ENCODE measurements around the gene E4F1.

The E4F1 gene

DNA sequence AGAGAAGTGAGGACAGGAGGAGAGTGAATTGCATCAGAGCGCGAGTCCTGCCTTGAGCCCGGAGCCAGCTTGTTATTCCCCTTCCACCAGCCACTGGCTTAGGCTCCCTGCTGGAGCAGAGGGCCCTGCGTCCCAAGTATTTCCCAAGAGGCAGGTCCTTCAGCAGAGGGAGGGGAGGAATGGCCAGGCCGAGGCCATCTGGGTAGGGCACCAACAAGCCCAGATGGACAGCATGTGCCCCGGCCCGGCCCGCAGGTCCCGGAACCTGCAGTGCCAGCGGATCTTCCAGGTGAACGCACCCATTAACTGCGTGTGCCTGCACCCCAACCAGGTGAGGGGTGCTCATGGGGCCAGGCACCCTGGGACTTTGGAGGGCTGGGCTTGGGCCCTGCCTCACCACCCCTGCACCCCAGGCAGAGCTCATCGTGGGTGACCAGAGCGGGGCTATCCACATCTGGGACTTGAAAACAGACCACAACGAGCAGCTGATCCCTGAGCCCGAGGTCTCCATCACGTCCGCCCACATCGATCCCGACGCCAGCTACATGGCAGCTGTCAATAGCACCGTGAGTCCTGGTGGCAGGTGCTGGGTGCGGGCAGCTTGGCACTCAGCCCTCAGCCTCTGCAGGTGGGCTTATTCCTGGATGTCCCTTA lies 16.5 kb upstream of the E4F1 start:
- DNase-seq, result peak; percentile 47

DNA sequence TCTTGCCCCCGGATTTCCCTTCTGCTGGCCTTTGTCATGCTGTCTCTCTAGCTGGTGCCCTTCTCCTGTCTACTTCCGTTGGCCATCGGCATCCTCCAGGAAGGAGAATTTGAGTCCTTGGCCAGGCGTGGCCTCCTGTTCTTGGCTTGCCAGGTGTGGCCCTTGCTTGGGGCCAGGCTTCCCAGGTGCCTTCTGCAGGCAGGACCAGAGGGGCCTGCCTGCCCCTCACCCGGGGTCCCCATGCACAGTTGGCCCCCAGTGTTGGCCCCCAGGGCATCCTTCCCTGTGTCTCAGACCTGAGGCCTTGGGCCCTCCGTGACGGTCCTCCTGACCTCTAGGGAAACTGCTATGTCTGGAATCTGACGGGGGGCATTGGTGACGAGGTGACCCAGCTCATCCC lies 15.5 kb upstream of the E4F1 start:
- no peak for DNase-seq

DNA sequence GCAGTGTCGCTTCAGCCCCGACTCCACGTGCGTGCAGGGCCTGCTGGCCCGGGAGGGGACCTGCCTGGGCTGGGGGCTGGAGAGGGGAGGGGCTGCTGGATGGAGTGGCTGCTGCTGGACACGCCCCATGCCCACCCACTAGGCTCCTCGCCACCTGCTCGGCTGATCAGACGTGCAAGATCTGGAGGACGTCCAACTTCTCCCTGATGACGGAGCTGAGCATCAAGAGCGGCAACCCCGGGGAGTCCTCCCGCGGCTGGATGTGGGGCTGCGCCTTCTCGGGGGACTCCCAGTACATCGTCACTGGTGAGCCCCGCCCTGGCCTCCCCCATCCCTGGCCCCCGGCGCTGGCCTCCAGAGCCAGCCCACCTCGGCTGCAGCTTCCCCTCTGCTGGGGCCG lies 15.1 kb upstream of the E4F1 start:
- DNase-seq, result no peak

DNA sequence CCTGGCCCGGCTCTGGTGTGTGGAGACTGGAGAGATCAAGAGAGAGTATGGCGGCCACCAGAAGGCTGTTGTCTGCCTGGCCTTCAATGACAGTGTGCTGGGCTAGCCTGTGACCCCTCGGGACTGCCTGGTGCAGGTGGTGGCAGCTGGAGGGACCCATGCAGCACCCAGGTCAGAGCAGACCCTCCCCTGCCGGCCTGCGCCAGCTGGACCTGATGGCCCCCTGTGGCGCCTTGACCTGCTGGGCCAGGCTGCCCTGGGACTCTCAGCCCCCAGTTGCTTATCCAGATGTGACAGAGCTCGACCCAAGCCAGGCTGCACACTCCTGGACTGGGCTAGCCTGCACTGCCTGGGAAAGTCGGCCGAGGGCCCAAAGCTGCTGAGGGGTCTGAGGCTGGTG lies 14.6 kb upstream of the E4F1 start:
- no peak for DNase-seq

DNA sequence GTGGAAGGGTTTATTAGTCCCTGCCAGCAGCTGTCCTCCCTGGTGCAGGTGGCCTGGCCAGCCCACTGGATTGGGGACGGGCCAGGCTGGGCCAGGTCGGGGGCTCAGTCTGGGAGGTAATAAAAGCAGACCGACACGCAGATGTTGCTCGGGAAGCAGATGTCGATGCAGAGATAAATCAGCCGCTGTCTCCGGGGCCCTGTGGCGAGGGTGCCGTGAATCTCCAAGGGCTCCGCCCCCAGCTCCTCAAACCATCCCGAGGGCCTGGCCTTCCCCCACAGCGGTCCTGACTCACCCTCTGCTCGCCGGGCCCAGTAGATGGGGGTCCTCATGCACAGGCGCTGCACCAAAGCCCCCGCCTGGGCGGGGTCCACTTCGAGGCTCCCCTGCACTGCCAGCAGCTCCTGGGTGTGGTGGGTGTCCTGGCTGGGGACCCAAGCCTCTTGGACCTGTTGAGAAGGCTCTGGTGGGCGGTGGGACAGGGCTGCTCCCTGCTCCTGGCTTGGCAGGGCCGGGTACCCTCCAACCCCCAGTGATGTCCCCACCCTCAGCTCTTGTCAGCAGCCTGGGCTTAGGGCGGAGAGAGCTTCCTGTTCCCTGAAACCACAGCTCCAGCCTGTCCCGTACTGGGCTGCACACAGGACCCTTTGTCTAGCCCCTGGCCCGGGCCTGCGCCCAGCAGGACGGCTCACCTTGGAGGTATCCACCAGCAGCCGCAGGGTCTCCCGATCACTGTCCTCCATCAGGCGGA lies 14.0 kb upstream of the E4F1 start:
- DNase-seq, result no peak

DNA sequence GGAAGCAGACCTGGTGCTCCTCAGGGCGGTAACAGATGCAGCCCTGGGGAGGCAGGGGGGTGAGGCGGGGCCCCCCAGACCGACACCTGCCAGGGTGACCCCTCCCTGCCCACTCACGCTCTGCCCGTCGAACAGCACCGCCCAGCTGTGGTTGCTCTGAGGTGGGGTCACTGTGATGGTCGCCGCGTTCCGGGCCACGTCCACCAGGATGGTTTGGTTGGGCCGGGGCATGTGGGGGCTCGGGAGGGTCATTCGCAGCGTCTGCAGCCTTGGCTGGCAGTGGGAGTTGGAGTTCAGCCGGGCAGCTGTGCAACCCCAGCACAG lies 13.4 kb upstream of the E4F1 start:
- DNase-seq, result no peak

DNA sequence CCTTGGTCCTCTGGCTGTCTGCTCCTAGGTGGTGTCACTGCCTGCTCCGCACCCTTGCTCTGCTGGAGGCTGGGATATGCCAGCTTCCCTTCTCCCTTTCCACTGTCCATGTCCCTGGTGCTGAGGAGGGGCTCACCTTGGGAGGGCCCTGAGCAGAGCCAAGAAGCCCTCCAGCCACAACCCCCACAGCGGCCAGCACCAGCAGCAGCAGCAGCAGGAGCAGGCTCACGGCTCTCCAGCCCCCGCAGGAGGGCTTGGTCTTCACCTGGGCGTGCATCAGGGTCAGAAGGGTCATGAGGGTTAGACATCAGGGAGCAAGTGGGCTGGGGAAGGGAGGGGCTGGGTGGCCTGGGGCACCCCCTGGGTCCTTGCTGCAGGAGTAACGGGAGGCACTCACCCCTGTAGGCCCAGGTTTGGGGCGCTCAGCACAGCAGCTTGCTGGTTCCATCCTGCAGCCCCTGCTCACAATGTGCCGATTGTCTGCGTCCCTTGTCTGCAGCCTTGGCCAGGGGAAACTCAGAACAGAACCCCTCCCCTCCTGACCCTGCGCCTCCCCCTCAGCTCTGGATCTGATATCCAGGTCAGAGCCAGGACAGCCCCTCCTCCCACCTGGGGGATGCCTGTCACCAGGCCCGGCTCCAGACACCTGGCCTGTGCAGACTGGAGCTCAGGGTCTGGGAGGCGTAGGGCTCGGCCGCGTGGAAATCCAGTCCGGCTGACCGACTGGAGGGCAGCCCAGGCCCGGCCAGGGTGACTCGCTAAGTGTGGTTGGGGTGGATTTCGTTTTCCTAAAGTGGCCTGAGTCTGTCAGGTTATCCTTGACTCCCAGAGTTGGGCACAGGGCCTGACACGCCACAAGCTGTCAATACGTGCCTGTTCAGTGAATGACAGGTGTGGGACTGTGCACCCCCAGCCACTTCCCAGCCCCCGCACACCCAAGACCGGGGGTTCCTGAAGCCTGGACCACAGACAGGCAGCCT lies 12.7 kb upstream of the E4F1 start, which contains the start of gene BRICD5:
BRICD5 (minus strand) TSS at position 478 of the 980 bp plus-strand sequence; CDS start at position 448, 30 bp downstream.
- no peak for DNase-seq

DNA sequence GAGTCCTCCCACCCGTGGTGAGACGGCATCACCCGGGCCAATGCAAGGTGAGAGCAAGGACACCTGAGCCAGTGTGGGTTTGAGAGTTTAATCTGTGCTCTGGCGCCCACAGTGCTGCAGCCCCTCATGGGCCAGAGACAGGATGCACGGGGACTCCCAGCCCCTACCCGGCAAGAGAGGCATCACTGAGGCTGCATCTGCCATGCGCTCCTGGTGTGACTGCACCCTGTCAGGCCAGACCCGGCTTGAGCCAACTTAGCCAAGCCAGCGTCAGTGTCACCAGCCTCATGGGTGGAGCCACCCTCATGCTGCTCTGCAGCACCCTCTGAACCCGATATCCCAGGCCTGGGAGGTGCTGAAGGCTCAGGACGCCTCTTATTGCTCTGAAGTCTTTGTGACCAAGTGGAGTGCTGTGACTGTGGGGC lies 11.5 kb upstream of the E4F1 start:
- DNase-seq, result no peak

DNA sequence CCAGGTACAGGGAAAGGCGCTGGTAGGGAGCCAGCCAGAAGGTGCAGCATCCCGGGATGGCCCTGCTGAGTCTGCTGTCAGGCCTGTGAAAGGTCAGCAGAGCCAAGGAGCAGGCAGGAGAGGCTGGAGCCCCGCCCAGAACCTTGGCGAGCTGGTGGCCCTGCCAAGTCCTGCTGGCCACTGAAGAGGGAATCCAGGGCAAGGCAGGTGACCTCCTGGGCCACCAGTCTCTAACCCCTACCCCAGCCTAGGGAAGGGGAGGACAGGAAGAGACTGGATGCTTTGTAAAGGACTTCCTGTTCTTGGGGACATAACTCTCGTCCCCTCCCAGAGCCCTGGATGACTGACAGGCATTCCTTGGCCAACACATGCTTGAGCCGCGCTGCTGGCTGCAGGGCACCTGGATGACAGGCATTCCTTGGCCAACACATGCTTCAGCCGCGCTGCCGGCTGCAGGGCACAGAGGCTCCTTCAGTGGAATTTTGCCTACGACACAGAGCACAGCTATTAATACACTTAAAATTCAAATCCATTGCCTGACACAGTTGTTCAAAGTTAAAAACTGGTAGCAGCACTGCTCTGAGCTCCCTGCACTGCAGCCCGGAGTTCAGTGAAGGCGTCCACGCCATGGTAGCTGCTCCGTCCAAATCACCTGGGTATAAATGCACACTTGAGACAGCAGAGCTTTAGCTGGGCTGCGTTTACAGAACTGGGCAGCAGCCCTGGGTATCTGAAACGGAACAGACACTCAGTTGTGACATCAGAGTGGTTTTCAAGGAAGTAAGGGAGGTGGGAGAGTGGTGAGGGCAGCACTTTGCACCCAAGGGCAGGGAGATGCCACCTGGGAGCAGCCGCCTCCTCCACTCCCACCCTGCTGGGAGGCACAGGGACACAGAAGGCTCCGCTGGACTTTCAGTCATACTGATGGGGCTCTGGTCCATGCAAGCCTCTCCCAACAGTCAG lies 10.7 kb upstream of the E4F1 start:
- peak; percentile 46 for DNase-seq

DNA sequence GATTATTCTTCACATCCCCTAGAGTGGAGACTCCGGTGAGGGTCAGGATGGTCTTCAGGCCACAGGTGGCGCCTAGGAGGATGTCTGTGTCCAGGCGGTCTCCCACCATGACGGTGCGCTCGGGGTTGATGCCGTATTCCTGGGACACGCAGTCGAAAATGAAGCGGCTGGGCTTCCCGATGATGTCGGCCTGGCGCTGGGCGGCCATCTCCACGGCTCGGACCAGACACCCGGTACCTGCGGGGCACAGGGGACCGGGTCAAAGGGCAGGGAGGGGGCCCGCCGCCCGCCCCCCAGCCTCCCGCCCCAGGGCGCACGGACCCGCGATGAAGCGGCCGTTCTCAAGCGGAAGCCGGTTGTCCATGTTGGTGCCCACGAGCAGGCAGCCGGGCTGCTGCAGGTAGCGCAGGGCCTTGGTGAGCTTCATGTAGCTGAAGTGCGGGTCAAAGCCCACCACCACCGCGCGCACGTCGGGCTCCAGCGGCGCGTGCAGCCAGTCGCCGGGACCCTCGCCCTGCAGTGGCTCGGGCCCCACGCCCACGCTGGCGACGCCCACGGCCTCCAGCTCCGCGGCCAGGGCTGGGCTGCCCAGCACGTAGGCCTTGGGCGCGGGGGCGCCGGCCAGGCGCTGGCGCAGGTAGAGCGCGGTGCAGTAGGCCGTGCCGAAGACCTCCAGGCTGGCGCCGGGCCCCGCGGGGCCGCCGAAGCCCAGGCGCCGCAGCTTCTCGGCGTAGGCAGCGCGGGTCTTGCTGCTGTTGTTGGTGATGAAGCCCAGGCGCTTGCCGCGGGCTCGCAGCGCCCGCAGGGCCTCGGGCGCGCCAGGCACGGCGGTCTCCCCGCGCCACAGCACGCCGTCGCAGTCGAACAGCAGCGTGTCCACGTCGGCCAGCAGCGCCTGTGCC lies 9.3 kb upstream of the E4F1 start:
- no peak for DNase-seq

DNA sequence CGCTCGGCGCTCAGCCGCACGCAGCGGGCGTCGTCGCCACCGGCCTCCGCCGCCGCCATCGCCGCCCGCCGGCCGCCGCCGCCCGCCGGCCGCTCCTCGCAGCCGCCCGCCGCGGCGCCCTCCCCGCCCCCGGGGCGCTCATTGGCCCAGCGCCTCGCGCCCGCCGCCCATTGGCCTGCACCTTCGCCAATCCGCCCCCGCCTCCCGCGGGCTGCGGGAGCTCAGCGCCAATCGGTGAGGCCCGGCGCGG lies 8.7 kb upstream of the E4F1 start, which contains the start of gene PGP:
PGP (minus strand) TSS at position 122 of the 250 bp plus-strand sequence; CDS start at position 59, 63 bp downstream.
- no peak for DNase-seq

DNA sequence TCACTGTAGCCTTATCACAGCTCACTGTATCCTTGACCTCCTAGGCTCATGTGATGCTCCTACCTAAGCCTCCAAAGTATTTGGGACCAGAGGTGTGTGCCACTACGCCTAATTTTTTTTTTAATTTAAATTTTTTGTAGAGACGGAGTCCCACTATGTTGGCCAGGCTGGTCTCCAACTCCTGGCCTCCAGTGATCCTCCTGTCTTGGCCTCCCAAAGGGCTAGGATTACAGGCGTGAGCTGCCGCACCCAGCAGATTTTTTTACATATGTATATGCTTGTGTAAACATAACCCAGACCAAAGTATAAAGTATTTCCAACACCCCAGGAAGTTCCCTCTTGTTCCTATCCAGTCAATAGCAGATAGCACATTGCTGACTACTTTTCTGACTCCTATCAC lies 7.1 kb upstream of the E4F1 start:
- DNase-seq, result no peak

DNA sequence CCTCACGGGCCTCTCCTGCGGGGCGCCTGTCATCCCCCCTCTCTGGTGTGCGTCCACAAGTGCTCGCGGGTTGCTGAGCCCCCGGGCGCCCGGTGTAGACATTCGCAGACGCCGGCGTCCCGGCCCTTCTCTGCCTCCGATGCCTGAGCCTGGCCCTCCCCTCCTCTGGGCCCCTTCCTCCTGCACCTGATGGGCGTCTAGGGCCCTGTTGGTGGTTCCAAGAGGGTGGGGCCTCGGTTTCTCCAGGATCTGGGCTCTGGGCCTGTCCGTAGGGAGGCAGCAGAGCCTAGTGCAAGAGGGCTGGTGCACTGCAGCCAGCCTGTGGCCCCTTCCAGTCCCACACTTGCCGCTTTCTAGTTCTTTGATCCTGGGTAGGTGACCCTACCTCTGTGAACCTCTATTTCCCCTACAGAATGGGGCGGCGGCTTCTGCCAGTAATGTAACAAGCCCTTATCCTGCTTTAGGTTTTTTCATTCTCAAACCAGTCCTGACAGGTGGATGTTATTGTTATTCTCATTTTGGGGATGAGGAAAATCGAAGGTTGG lies 623 bp downstream of the E4F1 start:
- DNase-seq, result peak; percentile 46

DNA sequence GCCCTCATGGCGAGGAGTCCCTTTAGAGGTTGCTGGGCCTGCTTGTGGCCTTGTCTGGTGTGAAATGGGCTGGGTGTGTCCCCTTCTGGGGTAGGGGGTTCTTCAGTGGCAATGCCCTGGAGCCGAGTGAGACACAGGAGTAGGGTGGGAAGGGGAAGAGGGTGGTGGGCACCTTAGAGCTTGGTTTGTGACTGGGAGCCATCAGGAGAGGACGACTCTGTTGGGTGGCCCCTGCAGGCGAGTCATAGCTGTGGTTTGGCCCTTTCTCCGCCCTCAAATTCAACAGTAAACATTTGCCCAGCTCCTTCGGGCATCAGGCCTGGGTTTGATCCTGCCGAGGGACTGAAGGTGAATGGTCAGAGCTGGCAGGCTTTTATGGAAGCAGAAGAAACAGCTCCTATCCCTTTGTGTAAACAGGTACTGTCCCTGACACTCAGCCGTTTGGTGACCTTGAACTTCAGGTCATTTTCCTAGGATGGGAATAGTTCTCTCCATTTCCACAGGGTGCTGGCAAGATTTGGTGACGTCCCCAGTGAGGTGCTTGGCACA lies 2.9 kb downstream of the E4F1 start:
- no peak for DNase-seq

DNA sequence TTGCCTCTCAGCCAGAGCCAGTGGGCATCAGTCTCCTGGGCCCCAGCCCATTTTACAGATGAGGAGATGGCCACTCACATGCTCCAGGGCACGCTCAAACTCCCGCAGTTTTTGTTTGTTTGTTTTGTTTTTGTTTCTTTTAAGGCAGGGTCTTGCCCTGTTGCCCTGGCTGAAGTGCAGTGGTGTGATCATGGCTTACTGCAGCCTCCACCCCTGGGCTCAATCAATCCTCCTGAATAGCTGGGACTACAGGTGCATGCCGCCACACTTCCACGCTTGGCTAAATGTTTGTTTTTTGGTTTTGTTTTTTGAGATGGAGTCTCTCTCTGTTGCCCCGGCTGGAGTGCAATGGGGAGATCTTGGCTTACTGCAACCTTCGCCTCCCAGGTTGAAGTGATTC lies 3.5 kb downstream of the E4F1 start:
- no peak for DNase-seq

DNA sequence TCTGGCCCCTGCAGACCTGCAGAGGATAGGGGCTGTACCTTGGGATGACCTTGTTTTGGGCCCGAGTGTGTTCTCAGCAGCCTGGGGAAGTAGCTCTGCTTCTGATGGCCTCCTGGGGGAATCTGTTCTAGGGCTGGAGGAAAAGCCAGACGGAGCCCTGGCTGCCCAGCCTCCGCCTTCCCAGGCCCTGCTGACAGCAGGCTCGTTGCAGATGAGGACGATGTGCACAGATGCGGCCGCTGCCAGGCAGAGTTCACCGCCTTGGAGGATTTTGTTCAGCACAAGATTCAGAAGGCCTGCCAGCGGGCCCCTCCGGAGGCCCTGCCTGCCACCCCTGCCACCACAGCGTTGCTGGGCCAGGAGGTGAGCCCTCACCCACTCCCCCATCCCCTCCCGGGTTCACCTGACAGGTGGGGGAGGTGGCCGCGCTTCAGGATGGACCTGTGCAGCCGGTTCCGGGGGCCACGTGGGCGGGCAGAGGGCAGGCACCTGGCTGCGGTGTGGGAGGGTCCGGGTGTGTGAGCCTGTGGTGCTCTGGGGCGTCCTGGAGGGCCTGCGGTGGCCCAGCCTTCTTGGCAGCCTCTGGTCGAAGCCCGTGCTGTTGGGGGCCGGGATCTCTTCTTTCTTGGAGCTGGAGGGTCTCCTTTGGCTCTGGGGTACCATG lies 4.9 kb downstream of the E4F1 start:
- no peak for DNase-seq

DNA sequence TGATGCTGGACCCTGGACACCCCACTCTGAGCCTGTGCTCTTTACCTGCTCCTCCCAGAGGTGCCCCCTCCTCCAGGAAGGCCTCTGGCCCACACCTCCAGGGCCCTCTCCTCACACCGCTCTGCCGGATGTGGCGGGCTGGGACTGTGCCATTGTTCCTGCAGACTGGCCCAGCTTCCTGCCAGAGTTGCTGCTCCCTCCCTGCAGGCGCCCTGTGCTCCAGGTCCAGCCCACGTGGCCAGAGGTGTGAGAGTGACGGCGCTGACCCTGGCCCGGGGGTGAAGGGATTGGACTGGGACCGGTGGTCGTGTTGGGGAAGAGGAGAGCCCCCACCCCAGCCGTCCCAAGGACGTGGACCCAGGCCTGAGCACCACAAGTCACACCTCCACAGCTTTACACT lies 5.7 kb downstream of the E4F1 start:
- DNase-seq, result no peak

DNA sequence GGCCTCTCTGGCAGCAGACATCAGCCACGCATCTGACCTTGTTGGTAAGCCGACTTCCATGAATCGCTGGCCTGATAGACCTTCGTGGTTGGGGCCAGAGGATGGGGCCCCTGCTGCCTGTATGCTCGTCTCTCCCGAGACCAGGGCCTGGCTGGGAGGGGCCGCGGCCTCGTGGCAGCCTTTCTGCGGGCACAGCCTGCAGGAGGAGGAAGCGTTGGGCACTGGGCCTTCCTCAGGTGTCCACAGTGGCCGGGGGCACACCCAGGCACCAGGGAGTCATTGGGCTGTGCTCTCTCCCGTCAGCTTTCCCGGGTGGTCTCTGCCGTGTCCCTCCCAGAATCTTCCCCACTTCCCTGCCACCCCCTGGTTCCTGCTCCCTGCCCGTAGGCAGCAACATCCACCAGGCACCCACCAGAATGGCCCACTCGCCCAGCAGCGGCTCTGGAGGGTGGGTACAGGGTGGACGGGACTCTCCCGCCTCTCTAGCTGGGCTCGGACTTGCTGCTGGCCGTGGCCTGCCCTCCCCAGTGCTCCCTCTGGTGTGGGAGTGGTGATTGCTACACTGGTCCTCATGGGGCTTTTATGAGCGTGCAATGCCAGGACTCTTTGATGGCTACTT lies 6.3 kb downstream of the E4F1 start:
- no peak for DNase-seq

DNA sequence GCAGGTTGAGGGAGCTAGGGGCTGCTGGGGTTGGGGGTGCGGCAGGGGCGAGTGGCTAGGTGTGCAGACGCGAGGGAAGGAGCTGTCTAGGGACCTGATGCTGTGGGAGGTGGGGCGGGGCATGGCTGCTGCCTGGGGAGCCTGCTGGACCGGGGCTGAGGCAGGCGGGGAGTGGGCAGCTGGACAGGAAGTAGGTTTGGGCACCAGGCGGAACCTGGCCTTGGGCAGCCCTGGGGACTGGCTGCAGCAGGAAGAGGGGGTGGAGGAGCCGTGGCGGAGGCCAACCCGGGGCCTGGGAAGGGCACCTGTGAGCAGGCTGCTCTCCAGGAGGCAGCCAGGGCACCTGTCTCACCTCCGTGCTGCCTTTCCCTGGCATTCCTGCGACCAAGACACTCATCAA lies 7.0 kb downstream of the E4F1 start:
- DNase-seq, result no peak
